ENCODE results near the gene PISD.

GRCh38 chr22:31583861-31584485 lies 78.0 kb downstream of the PISD start:
- TF ChIP-seq CTBP2 (IDR thresholded peaks at IDR 0.05; ENCODE audit: borderline replicate concordance, insufficient read depth, insufficient read length, low read length) (no peak), EZH2 (IDR thresholded peaks at IDR 0.05; ENCODE audit: low read depth, low read length, severe bottlenecking) (no peak), POLR2A (IDR thresholded peaks at IDR 0.05; ENCODE audit: control extremely low read depth in 1 of 2, low read depth in 2 of 2, low read length in 2 of 2) (no peak), FOSL1 (IDR thresholded peaks at IDR 0.05; ENCODE audit: insufficient read depth, low read depth, low read length) (no peak), CTCF (IDR thresholded peaks at IDR 0.05; ENCODE audit: control extremely low read depth in 1 of 3, insufficient read depth in 1 of 3, low read depth in 1 of 3, low read length in 3 of 3) (no peak), TCF12 (IDR thresholded peaks at IDR 0.05; ENCODE audit: low read depth, low read length) (no peak), MAX (IDR thresholded peaks at IDR 0.05) (no peak), CBX5 (IDR thresholded peaks at IDR 0.05; ENCODE audit: low read depth, low read length) (no peak), CHD2 (IDR thresholded peaks at IDR 0.05; ENCODE audit: low read length) (no peak), JUND (IDR thresholded peaks at IDR 0.05; ENCODE audit: low read length) (no peak), POLR2AphosphoS5 (IDR thresholded peaks at IDR 0.05; ENCODE audit: low read depth, low read length) (no peak)

Data from H1 (cell line).